OCI-LY3 (cell line): ENCODE measurements around the gene TANK.

ENCODE experiments used
- EZH2phosphoT487 ChIP-seq: fragments of 200-600 bp; shearing (Covaris generic); IDR thresholded peaks from 2 replicates; pipeline ENCODE4 v1.6.1; 2018; ENCODE audit warnings: antibody characterized with exemption, mixed run types, low read depth
- TF ChIP-seq, protein P1 (sequence below): fragments of 200-600, 300-600 bp; sonication (generic); IDR thresholded peaks from 2 replicates; pipeline ENCODE4 v1.5.1; 2014; ENCODE audit warnings: antibody characterized with exemption, low read length, low read depth

DNA sequence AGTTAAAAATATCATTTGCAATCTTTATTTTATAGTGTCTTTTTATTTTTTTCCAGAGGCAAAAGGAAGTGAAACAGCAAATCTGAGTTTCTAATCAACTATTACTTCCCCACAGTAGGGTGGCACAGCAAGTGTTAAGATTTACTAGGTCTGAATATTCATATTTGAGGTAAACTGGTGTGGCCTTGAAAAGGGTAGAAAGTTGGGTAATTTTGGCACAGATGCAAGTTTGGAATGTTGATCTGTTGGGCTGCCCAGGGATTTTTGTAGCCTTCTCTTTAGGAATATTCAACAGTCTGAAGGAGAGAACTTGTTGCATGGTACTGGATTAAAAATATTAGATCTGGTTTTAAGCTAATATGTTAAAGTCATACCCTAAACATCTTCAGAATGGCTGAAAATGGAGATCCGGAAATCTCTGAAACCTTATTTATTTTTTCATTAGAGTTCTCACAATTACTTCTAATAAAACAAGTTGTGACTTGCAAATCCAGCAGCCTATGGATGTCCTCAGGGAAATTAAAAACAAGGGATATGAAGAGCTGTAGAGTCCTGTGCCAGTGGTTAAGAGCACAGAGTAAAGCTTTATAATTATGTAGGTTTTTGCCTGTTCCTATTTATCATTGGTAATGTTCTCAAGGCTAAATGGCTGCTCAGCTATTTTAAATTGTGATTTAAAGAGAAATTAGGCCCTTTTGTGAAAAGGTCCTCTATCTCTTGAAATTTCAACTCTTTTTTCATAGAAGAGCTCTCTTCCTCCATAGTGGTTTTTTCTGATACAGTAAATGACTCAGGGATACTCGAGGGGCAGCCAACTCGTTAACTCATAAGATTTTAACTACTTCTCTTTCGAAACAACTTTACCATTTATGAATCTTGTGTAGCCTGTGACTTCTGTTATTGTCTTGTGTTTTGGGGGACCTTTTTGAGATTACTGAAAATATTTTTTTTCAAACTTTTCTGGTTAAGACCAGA is 11.0 kb downstream of the TANK start:
- TF ChIP-seq, protein P1, sequence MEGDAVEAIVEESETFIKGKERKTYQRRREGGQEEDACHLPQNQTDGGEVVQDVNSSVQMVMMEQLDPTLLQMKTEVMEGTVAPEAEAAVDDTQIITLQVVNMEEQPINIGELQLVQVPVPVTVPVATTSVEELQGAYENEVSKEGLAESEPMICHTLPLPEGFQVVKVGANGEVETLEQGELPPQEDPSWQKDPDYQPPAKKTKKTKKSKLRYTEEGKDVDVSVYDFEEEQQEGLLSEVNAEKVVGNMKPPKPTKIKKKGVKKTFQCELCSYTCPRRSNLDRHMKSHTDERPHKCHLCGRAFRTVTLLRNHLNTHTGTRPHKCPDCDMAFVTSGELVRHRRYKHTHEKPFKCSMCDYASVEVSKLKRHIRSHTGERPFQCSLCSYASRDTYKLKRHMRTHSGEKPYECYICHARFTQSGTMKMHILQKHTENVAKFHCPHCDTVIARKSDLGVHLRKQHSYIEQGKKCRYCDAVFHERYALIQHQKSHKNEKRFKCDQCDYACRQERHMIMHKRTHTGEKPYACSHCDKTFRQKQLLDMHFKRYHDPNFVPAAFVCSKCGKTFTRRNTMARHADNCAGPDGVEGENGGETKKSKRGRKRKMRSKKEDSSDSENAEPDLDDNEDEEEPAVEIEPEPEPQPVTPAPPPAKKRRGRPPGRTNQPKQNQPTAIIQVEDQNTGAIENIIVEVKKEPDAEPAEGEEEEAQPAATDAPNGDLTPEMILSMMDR, result no peak
- TF ChIP-seq EZH2phosphoT487, result no peak
